IMR-90 (cell line): ENCODE results near the gene GPR45. TPM values are rescaled to one million over a fixed set of nuclear protein-coding genes. Genes with fewer than 3 reads are reported as not detected.

Experiments used
- ATAC-seq: fragments of 200-7000 bp; cut with Tn5 transposase; 2 replicates; pipeline ENCODE4 v1.9.1; 2020; ENCODE audit warnings: low read depth, mild to moderate bottlenecking, moderate library complexity
- BruUV-seq: library from RNA; stranded (reverse); fragments of 400-500 nt; replicated peaks from 2 replicates; lab custom pipeline; 2021; lab: Mats Ljungman, UMichigan
- CTCF ChIA-PET: fragments of 300-600 bp; formaldehyde crosslinking; extraction: SDS; loops from one replicate; lab custom pipeline; 2021; ENCODE audit warnings: antibody characterized with exemption; lab: Yijun Ruan, JAX
- POLR2A ChIA-PET: fragments of 300-600 bp; sonication (Branson Sonifier 250); formaldehyde crosslinking; loops from one replicate; lab custom pipeline; 2022; ENCODE audit warnings: antibody characterized with exemption; ENCODE audit not compliant: unreplicated experiment; lab: Charles Lee
- DNase-seq: peaks from one replicate; pipeline ENCODE4 v3.0.0; 2013
- H2AFZ ChIP-seq: replicated peaks from 2 replicates; pipeline ENCODE3; 2013; ENCODE audit warnings: low read length, mild to moderate bottlenecking; ENCODE audit not compliant: poor library complexity
- H2AK5ac ChIP-seq: 2 replicates; pipeline ENCODE4 v1.6.1; 2013; ENCODE audit warnings: low read depth, low read length, inconsistent platforms
- H2AK9ac ChIP-seq: replicated peaks from 2 replicates; pipeline ENCODE3; 2013; ENCODE audit warnings: mild to moderate bottlenecking, low read depth, low read length, moderate library complexity; ENCODE audit not compliant: poor library complexity
- H2BK120ac ChIP-seq: 2 replicates; pipeline ENCODE4 v1.6.1; 2013; ENCODE audit warnings: low read depth, low read length, inconsistent platforms
- H2BK15ac ChIP-seq: 3 replicates; pipeline ENCODE4 v1.6.1; 2013; ENCODE audit warnings: low read depth, low read length, inconsistent platforms
- H2BK20ac ChIP-seq: 2 replicates; pipeline ENCODE4 v1.6.1; 2013; ENCODE audit warnings: low read depth, mild to moderate bottlenecking, inconsistent platforms, low read length, moderate library complexity
- H2BK5ac ChIP-seq: 2 replicates; pipeline ENCODE4 v1.6.1; 2013; ENCODE audit warnings: mild to moderate bottlenecking, low read depth, low read length, inconsistent platforms; ENCODE audit not compliant: poor library complexity, severe bottlenecking
- H3K14ac ChIP-seq: replicated peaks from 2 replicates; pipeline ENCODE4 v1.6.1; 2013; ENCODE audit warnings: low read depth, low read length, inconsistent platforms
- H3K18ac ChIP-seq: 2 replicates; pipeline ENCODE4 v1.6.1; 2013; ENCODE audit warnings: low read depth, low read length, control low read depth
- H3K23ac ChIP-seq: 2 replicates; pipeline ENCODE4 v1.6.1; 2013; ENCODE audit warnings: low read depth, low read length, inconsistent platforms
- H3K27ac ChIP-seq: 2 replicates; pipeline ENCODE4 v1.5.1; 2013; ENCODE audit warnings: mild to moderate bottlenecking, control low read depth, low read length; ENCODE audit not compliant: insufficient read depth
- H3K27me3 ChIP-seq: 2 replicates; pipeline ENCODE4 v1.6.1; 2013; ENCODE audit warnings: low read length; ENCODE audit not compliant: control insufficient read depth, insufficient read depth
- H3K36me3 ChIP-seq: 2 replicates; pipeline ENCODE4 v1.6.1; 2013; ENCODE audit warnings: low read length, mixed read lengths; ENCODE audit not compliant: control insufficient read depth, insufficient read depth
- H3K4ac ChIP-seq: 2 replicates; pipeline ENCODE4 v1.6.1; 2013; ENCODE audit warnings: low read depth, low read length, inconsistent platforms
- H3K4me1 ChIP-seq: 2 replicates; pipeline ENCODE4 v1.6.1; 2013; ENCODE audit warnings: low read length, mixed read lengths; ENCODE audit not compliant: control insufficient read depth, insufficient read depth
- H3K4me2 ChIP-seq: 2 replicates; pipeline ENCODE4 v1.6.1; 2013; ENCODE audit warnings: low read depth, mild to moderate bottlenecking, control low read depth, low read length, moderate library complexity
- H3K4me3 ChIP-seq: 2 replicates; pipeline ENCODE4 v1.5.1; 2013; ENCODE audit warnings: low read depth, mild to moderate bottlenecking, control low read depth, low read length, moderate library complexity; ENCODE audit not compliant: insufficient read depth
- H3K56ac ChIP-seq: 2 replicates; pipeline ENCODE4 v1.6.1; 2013; ENCODE audit warnings: low read length, inconsistent platforms; ENCODE audit not compliant: insufficient read depth; ENCODE audit errors: extremely low read depth
- H3K79me1 ChIP-seq, 2 experiments: 2 replicates each; pipeline ENCODE4 v1.6.1; 2013; ENCODE audit warnings: low read length in 2 of 2, inconsistent platforms in 1 of 2, low read depth in 1 of 2
- H3K9ac ChIP-seq: 2 replicates; pipeline ENCODE4 v1.6.1; 2013; ENCODE audit warnings: low read depth, low read length, control low read depth
- H3K9me1 ChIP-seq: 2 replicates; pipeline ENCODE4 v1.6.1; 2013; ENCODE audit warnings: low read length, inconsistent platforms; ENCODE audit not compliant: insufficient read depth
- H3K9me3 ChIP-seq: 2 replicates; pipeline ENCODE4 v1.6.1; 2013; ENCODE audit warnings: low read length; ENCODE audit not compliant: control insufficient read depth, insufficient read depth
- H4K20me1 ChIP-seq: 2 replicates; pipeline ENCODE4 v1.6.1; 2013; ENCODE audit warnings: low read length, inconsistent platforms; ENCODE audit not compliant: insufficient read depth
- H4K5ac ChIP-seq: 2 replicates; pipeline ENCODE4 v1.6.1; 2013; ENCODE audit warnings: mild to moderate bottlenecking, low read depth, low read length, control low read depth
- H4K8ac ChIP-seq, 2 experiments: 2 replicates each; pipeline ENCODE4 v1.6.1; 2013; ENCODE audit warnings: low read depth in 2 of 2, low read length in 2 of 2, control low read depth in 1 of 2, inconsistent platforms in 1 of 2
- H4K91ac ChIP-seq: 2 replicates; pipeline ENCODE4 v1.6.1; 2013; ENCODE audit warnings: low read depth, low read length, inconsistent platforms; ENCODE audit not compliant: insufficient read depth
- BHLHE40 ChIP-seq: fragments of 150-350 bp; IDR thresholded peaks from 2 replicates; pipeline ENCODE4 v1.6.1; 2016; ENCODE audit warnings: mild to moderate bottlenecking, low read depth, low read length
- CEBPB ChIP-seq: IDR thresholded peaks from 2 replicates; pipeline ENCODE4 v1.6.1; 2012; ENCODE audit warnings: low read depth, low read length, improper control_type of control experiment
- CHD1 ChIP-seq: IDR thresholded peaks from 2 replicates; pipeline ENCODE4 v1.6.1; 2012; ENCODE audit warnings: low read depth, low read length, improper control_type of control experiment
- CTCF ChIP-seq: conservative IDR thresholded peaks from 2 replicates; pipeline ENCODE4 v1.5.1; 2012; ENCODE audit warnings: mild to moderate bottlenecking, low read depth, low read length, improper control_type of control experiment
- FOS ChIP-seq: fragments of 150-350 bp; IDR thresholded peaks from 2 replicates; pipeline ENCODE4 v1.6.1; 2016; ENCODE audit warnings: low read depth, low read length
- MAZ ChIP-seq: IDR thresholded peaks from 2 replicates; pipeline ENCODE4 v1.6.1; 2012; ENCODE audit warnings: low read depth, mild to moderate bottlenecking, low read length, improper control_type of control experiment, moderate library complexity, borderline replicate concordance
- MXI1 ChIP-seq: IDR thresholded peaks from 2 replicates; pipeline ENCODE4 v1.6.1; 2012; ENCODE audit warnings: low read depth, mild to moderate bottlenecking, low read length, moderate library complexity, borderline replicate concordance
- NFE2L2 ChIP-seq: fragments of 150-350 bp; IDR thresholded peaks from 2 replicates; pipeline ENCODE4 v1.6.1; 2016; ENCODE audit warnings: low read depth, mild to moderate bottlenecking, low read length
- POLR2A ChIP-seq: IDR thresholded peaks from 2 replicates; pipeline ENCODE4 v1.6.1; 2012; ENCODE audit warnings: mild to moderate bottlenecking, low read depth, low read length
- RAD21 ChIP-seq: IDR thresholded peaks from 2 replicates; pipeline ENCODE4 v1.6.1; 2012; ENCODE audit warnings: low read length, improper control_type of control experiment
- RCOR1 ChIP-seq: IDR thresholded peaks from 2 replicates; pipeline ENCODE4 v1.6.1; 2012; ENCODE audit warnings: mild to moderate bottlenecking, low read length, improper control_type of control experiment; ENCODE audit not compliant: insufficient replicate concordance
- WGBS, 2 experiments: methylation state at CpG; one replicate each; pipeline versions ENCODE4 v1.1.5 to v1.1.7; 2013; ENCODE audit warnings: missing lambda C conversion rate in 2 of 2; ENCODE audit not compliant: insufficient read length in 1 of 2; ENCODE audit errors: extremely low coverage in 2 of 2; 5-methylcytosine and 5-hydroxymethylcytosine counted together
- dilution Hi-C: fragments of 300-500 bp; cut with HindIII; formaldehyde crosslinking; loops from one replicate; pipeline ENCODE4 v1.14.3; 2018; ENCODE audit warnings: low sequenced_read_pairs; ENCODE audit not compliant: unreplicated experiment
- in situ Hi-C: fragments of 300-500 bp; cut with MboI; formaldehyde crosslinking; loops from 3 replicates; pipeline ENCODE4 v1.14.3; 2019; ENCODE audit warnings: low sequenced_read_pairs, inconsistent platforms, mixed read lengths
- intact Hi-C: fragments of 100-400 bp; cut with micrococcal nuclease; formaldehyde crosslinking; loops from 2 replicates; pipeline ENCODE4 v1.10.0; 2022
- polyA plus RNA-seq, 3 experiments: library from polyadenylated mRNA; depleted of rRNA; stranded (reverse); fragments of >200 nt; gene quantifications; 2 replicates each; pipeline ENCODE4 v1.2.3, GENCODE V29; 2012; ENCODE audit warnings: low replicate concordance in 1 of 3
- total RNA-seq: library from RNA; depleted of rRNA; stranded (reverse); fragments of >200 nt; gene quantifications from 2 replicates; pipeline ENCODE4 v1.2.3, GENCODE V29; 2012

GPR45 gene
- total and polyA plus RNA-seq, 2 of the 4 experiments (the other 2 are of a cell fraction), result not detected

- Histone ChIP-seq H2BK15ac (no peak overlapping the region), H3K9me3 (no peaks in the 10 kb centered on the region), H3K4me3 (no peak overlapping the region), H3K14ac (no peak overlapping the region), H3K56ac (no peak overlapping the region), H3K4ac (no peak overlapping the region), H2AK9ac (no peak overlapping the region), H4K20me1 (no peaks in the 10 kb centered on the region), H3K27ac (no peak overlapping the region), H3K18ac (no peak overlapping the region), H2AFZ (no peak overlapping the region), H4K5ac (no peak overlapping the region), H2BK120ac (no peak overlapping the region), H3K9ac (no peak overlapping the region), H2BK5ac (no peak overlapping the region), H3K79me1 (no peaks in the 10 kb centered on the region), H4K91ac (no peak overlapping the region), H3K27me3 (peaks cover 11% of the 10 kb centered on the region; the same call in 1 of the 2 replicates), H3K9me1 (no peaks in the 10 kb centered on the region), H3K4me1 (no peaks in the 10 kb centered on the region), H4K8ac (no peak overlapping the region), H3K4me2 (no peak overlapping the region), H2AK5ac (no peak overlapping the region), H3K23ac (no peak overlapping the region), H3K36me3 (no peaks in the 10 kb centered on the region), H2BK20ac (no peak overlapping the region)
- in situ Hi-C loops, result no loop called here
- no peak for TF ChIP-seq CEBPB
- no peak for TF ChIP-seq MAZ
- TF ChIP-seq RAD21, result no peak
- no peak for TF ChIP-seq CTCF
- TF ChIP-seq FOS, result no peak
- TF ChIP-seq NFE2L2, result no peak
- no peak for TF ChIP-seq RCOR1
- no peak for TF ChIP-seq POLR2A
- no peak for TF ChIP-seq BHLHE40
- TF ChIP-seq MXI1, result no peak
- TF ChIP-seq CHD1, result no peak
- no peak for ATAC-seq
- CTCF ChIA-PET, result no interaction called here
- no peak for DNase-seq
- no CpG with 5 or more reads among the region's 4 CpGs for WGBS, 2 experiments
- dilution Hi-C loops, result no loop called here
- BruUV-seq, result no TSS peak
- POLR2A ChIA-PET, result no interaction called here
- intact Hi-C loops, result no loop called here
Measured at GRCh38 chr2:105249891-105250290, 8.3 kb downstream of the GPR45 start.
